ENCODE data around the gene SF3B4.

Gene SF3B4

GRCh38 chr1:149932474-149932873, 4.9 kb upstream of the SF3B4 start:
- DNase-seq (ENCODE audit: low spot score), result no peak

- no peak for DNase-seq (ENCODE audit: low spot score)
Observed at GRCh38 chr1:149931212-149931790, 3.7 kb upstream of the SF3B4 start.

- no peak for DNase-seq (ENCODE audit: low spot score)
Observed at GRCh38 chr1:149929856-149930255, 2.3 kb upstream of the SF3B4 start.

- no peak for DNase-seq (ENCODE audit: low spot score)
Observed at GRCh38 chr1:149928401-149928724, 760 bp upstream of the SF3B4 start.

GRCh38 chr1:149927056-149927562, 494 bp downstream of the SF3B4 start:
- no peak for DNase-seq (ENCODE audit: low spot score)

GRCh38 chr1:149926296-149926695, 1.3 kb downstream of the SF3B4 start:
- no peak for DNase-seq (ENCODE audit: low spot score)

GRCh38 chr1:149925751-149926150, 1.9 kb downstream of the SF3B4 start:
- DNase-seq (ENCODE audit: low spot score), result no peak

GRCh38 chr1:149925345-149925744, 2.3 kb downstream of the SF3B4 start:
- DNase-seq (ENCODE audit: low spot score), result no peak

GRCh38 chr1:149923626-149924025, 4.0 kb downstream of the SF3B4 start:
- DNase-seq (ENCODE audit: low spot score), result no peak

GRCh38 chr1:149917571-149918144, 9.9 kb downstream of the SF3B4 start, which contains the start of gene SV2A:
Gene SV2A, minus strand, starts transcription at chr1:149917844. Its CDS starts 4,004 bp downstream, at chr1:149913840.
- DNase-seq (ENCODE audit: low spot score), result peak; percentile 81

GRCh38 chr1:149916898-149917252, 10.7 kb downstream of the SF3B4 start:
- DNase-seq (ENCODE audit: low spot score), result no peak

GRCh38 chr1:149916193-149916897, 11.3 kb downstream of the SF3B4 start:
- DNase-seq (ENCODE audit: low spot score), result no peak

GRCh38 chr1:149915429-149916192, 12.0 kb downstream of the SF3B4 start:
- peak; percentile 63 for DNase-seq (ENCODE audit: low spot score)

- DNase-seq (ENCODE audit: low spot score), result no peak
Observed at GRCh38 chr1:149914545-149914944, 13.1 kb downstream of the SF3B4 start.

- no peak for DNase-seq (ENCODE audit: low spot score)
Observed at GRCh38 chr1:149906570-149907075, 21.0 kb downstream of the SF3B4 start.

GRCh38 chr1:149903836-149904491, 23.6 kb downstream of the SF3B4 start:
- no peak for DNase-seq (ENCODE audit: low spot score)

GRCh38 chr1:149899460-149900284, 27.9 kb downstream of the SF3B4 start, which contains the start of gene BOLA1:
Gene BOLA1, plus strand, starts transcription at chr1:149899568. Its CDS starts 492 bp downstream, at chr1:149900060.
- peak; percentile 92 for DNase-seq (ENCODE audit: low spot score)

- DNase-seq (ENCODE audit: low spot score), result no peak
Observed at GRCh38 chr1:149896575-149896974, 31.0 kb downstream of the SF3B4 start.

GRCh38 chr1:149888999-149889289, 38.7 kb downstream of the SF3B4 start:
- DNase-seq (ENCODE audit: low spot score), result no peak

- DNase-seq (ENCODE audit: low spot score), result peak; percentile 89
Observed at GRCh38 chr1:149888247-149888998, 39.2 kb downstream of the SF3B4 start.
